T-cell (primary cell): ENCODE measurements around the gene SRRM1. TPM values are rescaled to one million over a fixed set of nuclear protein-coding genes. Genes with fewer than 3 reads are reported as not detected.

Experiments
- ATAC-seq, 4 experiments: fragments of 200-7000 bp in 3 of 4; fragments of 150-1000 bp in 1 of 4; cut with Tn5 transposase; replicated peaks in 1 of 4; 1 replicate in 3 of 4; 2 replicates in 1 of 4; pipeline ENCODE4 v1.10.0; 2021; ENCODE audit warnings: moderate library complexity in 3 of 4, mild to moderate bottlenecking in 2 of 4, moderate number of reproducible peaks in 1 of 4
- CTCF ChIA-PET, 2 donors: fragments of 300-600 bp; sonication (Branson Sonifier 250); formaldehyde crosslinking; loops; one replicate each; lab custom pipeline; 2022; ENCODE audit warnings: antibody characterized with exemption in 2 of 2; lab: Charles Lee
- POLR2A ChIA-PET, 2 donors: fragments of 300-600 bp; sonication (Branson Sonifier 250); formaldehyde crosslinking; loops; one replicate each; lab custom pipeline; 2022; ENCODE audit warnings: antibody characterized with exemption in 2 of 2; lab: Charles Lee
- DNase-seq, 35 experiments: peaks; one replicate each; pipeline versions ENCODE4 v3.0.0 to v3.0.0-alpha.2; 2013 to 2023
- H3K27ac ChIP-seq: one replicate; pipeline ENCODE4 v1.5.1; 2013; ENCODE audit warnings: low read length
- H3K27me3 ChIP-seq, 2 experiments: replicated peaks in 1 of 2; 1 replicate in 1 of 2; 2 replicates in 1 of 2; pipeline versions ENCODE4 v1.6.1 to v1.7.0; 2013; ENCODE audit warnings: low read length in 1 of 2, mixed read lengths in 1 of 2; ENCODE audit not compliant: control insufficient read depth in 2 of 2, insufficient read depth in 2 of 2; ENCODE audit errors: extremely low read depth in 1 of 2
- H3K36me3 ChIP-seq, 2 donors: 1 replicate in 1 of 2; 2 replicates in 1 of 2; pipeline versions ENCODE4 v1.6.1 to v1.7.0; 2013; ENCODE audit warnings: low read length in 1 of 2; ENCODE audit not compliant: control insufficient read depth in 2 of 2, insufficient read depth in 1 of 2; ENCODE audit errors: extremely low read depth in 1 of 2
- H3K4me1 ChIP-seq, 2 experiments: 1 replicate in 1 of 2; 2 replicates in 1 of 2; pipeline versions ENCODE4 v1.6.1 to v1.7.0; 2013; ENCODE audit warnings: low read length in 2 of 2, mixed read lengths in 1 of 2; ENCODE audit not compliant: insufficient read depth in 2 of 2, control insufficient read depth in 1 of 2; ENCODE audit errors: extremely low read depth in 1 of 2
- H3K4me3 ChIP-seq, 2 donors: 1 replicate in 1 of 2; 2 replicates in 1 of 2; pipeline versions ENCODE4 v1.5.1 to v1.7.0; 2013; ENCODE audit warnings: mild to moderate bottlenecking in 2 of 2, low read length in 1 of 2, moderate library complexity in 1 of 2; ENCODE audit not compliant: control insufficient read depth in 1 of 2; ENCODE audit errors: extremely low read depth in 1 of 2
- H3K9me3 ChIP-seq: 2 replicates; pipeline ENCODE4 v1.7.0; 2013
- H3K27ac Mint-ChIP-seq, 2 donors: one replicate each; pipeline ENCODE4 v1.8.0; 2020 to 2021; ENCODE audit warnings: mild to moderate bottlenecking in 2 of 2, mixed read lengths in 2 of 2
- H3K27me3 Mint-ChIP-seq, 2 donors: one replicate each; pipeline ENCODE4 v1.8.0; 2021 to 2022; ENCODE audit warnings: mixed read lengths in 2 of 2
- H3K36me3 Mint-ChIP-seq: one replicate; pipeline ENCODE4 v1.8.0; 2021; ENCODE audit warnings: mixed read lengths
- H3K4me1 Mint-ChIP-seq, 3 donors: one replicate each; pipeline ENCODE4 v1.8.0; 2020 to 2022; ENCODE audit warnings: mixed read lengths in 3 of 3, mild to moderate bottlenecking in 1 of 3
- H3K4me3 Mint-ChIP-seq, 3 donors: one replicate each; pipeline ENCODE4 v1.8.0; 2020 to 2022; ENCODE audit warnings: mild to moderate bottlenecking in 3 of 3, mixed read lengths in 3 of 3, moderate library complexity in 3 of 3
- H3K9me3 Mint-ChIP-seq, 3 donors: one replicate each; pipeline ENCODE4 v1.8.0; 2020 to 2022; ENCODE audit warnings: mixed read lengths in 3 of 3
- WGBS: methylation state at CpG from one replicate; pipeline ENCODE4 v1.1.5; 2013; ENCODE audit warnings: missing lambda C conversion rate; ENCODE audit not compliant: insufficient coverage; 5-methylcytosine and 5-hydroxymethylcytosine counted together
- total RNA-seq, 35 experiments: library from RNA in 6 of 35; stranded (reverse) in 6 of 35; fragments of 120-200 nt in 1 of 35; gene quantifications; one replicate each; pipeline versions ENCODE4 v1.2.1 to v1.2.4 and lab custom pipeline; 2013 to 2026

The SRRM1 gene
- total RNA-seq, 5 donors from 2014 or later (not counting 1 experiment from before 2014, with no cell fraction given), result 158 to 303 (median 181) TPM

DNA sequence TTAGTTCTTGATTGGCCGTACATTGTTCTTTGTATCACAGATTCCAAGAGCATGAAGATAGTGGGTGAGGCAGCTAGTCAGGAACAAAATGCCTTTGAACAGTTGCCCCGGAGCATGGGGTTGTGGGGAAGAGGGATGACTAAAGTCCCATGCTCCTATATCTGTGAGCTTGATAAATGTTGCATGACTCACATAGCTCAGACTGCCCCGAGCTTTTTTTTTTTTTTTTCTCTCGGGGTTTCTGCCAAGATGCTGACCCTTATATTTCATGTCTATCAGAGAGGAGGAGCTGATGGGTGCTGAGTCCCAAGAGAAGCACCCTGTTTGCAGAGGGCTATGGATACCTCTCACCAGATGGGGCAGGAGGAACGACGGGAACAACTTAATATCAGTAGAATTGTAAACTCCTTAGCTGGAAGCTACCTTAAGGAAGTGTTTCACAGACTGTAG lies 40.6 kb downstream of the SRRM1 start:
- no peak overlapping the region for H3K4me3 Mint-ChIP-seq
- Histone ChIP-seq H3K36me3 (no peaks in the 10 kb centered on the region), H3K4me1 (no peaks in the 10 kb centered on the region), H3K9me3 (no peaks in the 10 kb centered on the region), H3K27ac (no peak overlapping the region), H3K4me3 (no peak overlapping the region), H3K27me3 (peaks cover 0 to 3% of the 10 kb centered on the region in 2 experiments)
- ChIA-PET POLR2A (interaction anchor here (0.6 kb wide), 2 partner anchors 8 to 1284 kb away, joined by 4 to 6 read pairs; no protein-coding TSS in a partner anchor), CTCF (interaction anchor here in 1 of 2 donors (0.6 to 1.7 kb wide), 2 partner anchors 147 to 151 kb away, joined by 4 to 6 read pairs; no protein-coding TSS in a partner anchor)
- no peak overlapping the region for H3K27ac Mint-ChIP-seq
- DNase-seq (no peak), ATAC-seq (no peak)
- no peaks in the 10 kb centered on the region for H3K9me3 Mint-ChIP-seq
- no peaks in the 10 kb centered on the region for H3K36me3 Mint-ChIP-seq
- H3K27me3 Mint-ChIP-seq, result no peaks in the 10 kb centered on the region
- H3K4me1 Mint-ChIP-seq, result peaks cover 0 to 4% (median 0%) of the 10 kb centered on the region in 3 donors
- WGBS, result 93% methylated on average over 2 of the region's 6 CpGs

DNA sequence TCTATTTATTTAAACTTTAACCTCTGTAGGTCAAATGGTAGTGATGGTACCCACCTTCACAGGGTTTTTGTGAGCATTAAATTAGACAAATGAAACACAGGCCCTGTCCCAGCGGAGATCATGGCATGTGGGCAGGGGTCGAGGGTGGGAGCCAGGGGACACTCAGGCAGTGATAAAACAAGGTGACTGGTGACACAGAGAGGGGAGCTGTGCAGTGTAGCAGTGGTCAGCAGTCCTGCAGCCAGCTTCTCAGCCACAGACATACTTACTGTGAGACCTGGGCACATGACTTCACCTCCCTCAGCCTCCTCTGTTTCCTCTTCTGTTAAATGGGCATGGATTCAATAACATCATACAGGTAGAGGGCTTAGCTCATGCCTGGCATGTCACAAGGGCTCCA lies 44.9 kb downstream of the SRRM1 start:
- ATAC-seq (no peak), DNase-seq (no peak)
- Histone ChIP-seq H3K9me3 (no peaks in the 10 kb centered on the region), H3K36me3 (no peaks in the 10 kb centered on the region), H3K4me3 (no peak overlapping the region), H3K27ac (no peak overlapping the region), H3K27me3 (peaks cover 0 to 3% of the 10 kb centered on the region in 2 experiments), H3K4me1 (no peaks in the 10 kb centered on the region)
- POLR2A ChIA-PET, result no interaction called here
- Mint-ChIP-seq H3K9me3 (no peaks in the 10 kb centered on the region), H3K27me3 (no peaks in the 10 kb centered on the region), H3K36me3 (no peaks in the 10 kb centered on the region), H3K4me3 (no peak overlapping the region), H3K27ac (no peak overlapping the region), H3K4me1 (peaks cover 0 to 5% (median 0%) of the 10 kb centered on the region in 3 donors)
- CTCF ChIA-PET, result interaction anchor here (0.5 to 5.1 kb wide), 12 partner anchors 51 to 709 kb away, joined by 3 to 94 read pairs (median 6); no protein-coding TSS in a partner anchor
- WGBS, result 100% methylated on average over 1 of the region's 2 CpGs

DNA sequence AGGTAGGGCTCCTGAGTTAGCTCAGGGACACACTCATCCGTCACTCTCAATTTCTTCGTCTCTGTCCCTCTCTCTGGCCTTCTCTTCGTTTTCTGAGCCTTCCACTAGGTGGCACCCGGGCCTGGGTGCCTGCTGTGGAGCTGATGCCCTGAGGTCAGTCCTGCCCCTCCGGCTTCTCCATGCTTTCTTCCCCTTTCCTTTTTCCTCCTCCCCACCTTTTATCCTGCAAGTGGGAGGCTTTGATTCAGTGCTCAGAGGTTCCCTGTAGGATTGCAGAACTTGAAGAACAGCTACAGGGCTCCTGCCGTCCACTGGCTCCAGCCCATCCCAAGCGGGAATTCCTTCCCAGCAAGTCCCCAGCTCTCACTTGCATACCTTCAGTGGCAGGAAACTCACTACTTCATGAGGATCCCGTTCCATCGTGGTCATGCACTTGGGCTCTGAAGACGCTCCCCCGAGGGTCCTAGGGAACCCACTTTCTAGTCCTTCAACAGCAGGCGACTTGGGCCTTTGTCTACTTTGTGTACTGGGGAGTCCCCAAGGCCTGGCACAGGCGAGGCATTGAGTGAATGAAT lies 45.6 kb downstream of the SRRM1 start:
- DNase-seq (peak in 32 of 35 experiments; percentile 9 to 71 (median 40)), ATAC-seq (peak; percentile 52 to 77 (median 66))
- Mint-ChIP-seq H3K36me3 (no peaks in the 10 kb centered on the region), H3K27ac (peak overlapping the region in 1 of 2 donors; percentile 30), H3K4me1 (peaks cover 0 to 5% (median 0%) of the 10 kb centered on the region in 3 donors), H3K27me3 (no peaks in the 10 kb centered on the region), H3K4me3 (no peak overlapping the region), H3K9me3 (no peaks in the 10 kb centered on the region)
- no peak overlapping the region for H3K27ac ChIP-seq
- peaks cover 0 to 3% of the 10 kb centered on the region in 2 experiments for H3K27me3 ChIP-seq
- no peaks in the 10 kb centered on the region for H3K9me3 ChIP-seq
- H3K4me1 ChIP-seq, result no peaks in the 10 kb centered on the region
- 22% methylated on average over 7 of the region's 13 CpGs for WGBS
- no peaks in the 10 kb centered on the region for H3K36me3 ChIP-seq
- ChIA-PET CTCF (interaction anchor here (0.5 to 5.1 kb wide), 15 partner anchors 9 to 1690 kb away, joined by 3 to 94 read pairs (median 6); no protein-coding TSS in a partner anchor), POLR2A (no interaction called here)
- no peak overlapping the region for H3K4me3 ChIP-seq

DNA sequence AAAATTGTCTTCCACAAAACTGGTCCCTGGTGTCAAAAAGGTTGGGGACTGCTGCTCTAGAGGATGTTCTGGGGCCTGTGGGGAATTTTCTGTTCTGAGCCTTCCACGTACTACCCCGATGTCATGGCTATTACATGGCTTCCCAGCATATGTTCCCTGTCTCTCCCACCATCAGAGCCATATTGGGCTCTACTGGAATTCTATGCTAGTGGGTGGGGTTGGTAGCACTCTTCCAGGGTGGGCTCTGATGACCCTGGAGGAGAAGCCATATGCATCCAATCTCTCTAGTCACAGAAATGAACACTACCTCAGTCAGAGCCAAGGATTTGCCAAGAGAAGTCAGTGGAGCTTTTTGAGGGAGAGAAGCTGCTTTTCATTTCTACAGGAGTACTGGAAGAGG lies 47.9 kb downstream of the SRRM1 start:
- no peak overlapping the region for H3K27ac ChIP-seq
- no peaks in the 10 kb centered on the region for H3K9me3 ChIP-seq
- no peak overlapping the region for H3K4me3 Mint-ChIP-seq
- peaks cover 0 to 6% of the 10 kb centered on the region in 2 experiments for H3K27me3 ChIP-seq
- no peak overlapping the region for H3K4me3 ChIP-seq
- ChIA-PET CTCF (interaction anchor here in 1 of 2 donors (5.0 to 5.1 kb wide), 2 partner anchors 139 to 145 kb away, joined by 59 to 94 read pairs; no protein-coding TSS in a partner anchor), POLR2A (no interaction called here)
- H3K36me3 ChIP-seq, result no peaks in the 10 kb centered on the region
- H3K27me3 Mint-ChIP-seq, result no peaks in the 10 kb centered on the region
- no peaks in the 10 kb centered on the region for H3K36me3 Mint-ChIP-seq
- H3K27ac Mint-ChIP-seq, result no peak overlapping the region
- WGBS, result no CpG with 5 or more reads among the region's 2 CpGs
- DNase-seq, result no peak
- peaks cover 2 to 15% (median 5%) of the 10 kb centered on the region in 3 donors for H3K4me1 Mint-ChIP-seq
- H3K4me1 ChIP-seq, result peaks cover 0 to 13% of the 10 kb centered on the region in 2 experiments
- ATAC-seq, result no peak
- no peaks in the 10 kb centered on the region for H3K9me3 Mint-ChIP-seq

DNA sequence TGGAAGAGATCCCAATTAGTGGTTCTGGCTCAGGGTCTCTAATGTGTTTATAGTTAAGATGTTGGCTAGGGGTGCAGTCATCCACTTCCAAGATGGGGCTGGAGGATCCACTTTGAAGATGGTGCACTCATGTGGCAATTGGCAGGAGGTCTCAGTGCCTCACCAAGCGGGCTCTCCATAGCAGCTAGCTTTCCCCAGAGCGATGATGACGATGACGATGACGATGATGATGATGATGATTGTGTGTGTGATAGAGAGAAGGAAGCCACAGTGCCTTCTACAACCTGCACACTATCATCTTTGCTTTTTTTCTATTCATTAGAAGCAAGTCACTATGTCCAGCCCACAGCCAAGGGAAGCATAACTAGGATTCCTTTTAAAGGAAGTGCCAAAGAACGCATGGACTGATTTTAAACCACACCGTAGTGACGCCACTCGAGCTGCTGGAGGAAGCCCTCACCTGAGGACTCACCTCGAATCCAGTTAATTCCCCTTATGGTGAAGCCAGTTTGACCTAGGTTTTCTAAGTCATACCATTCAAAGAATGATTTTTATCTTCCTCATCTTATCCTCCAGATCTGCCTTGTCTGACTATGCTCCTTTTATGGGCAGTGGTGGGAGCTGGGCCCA lies 49.4 kb downstream of the SRRM1 start:
- no peak overlapping the region for H3K4me3 ChIP-seq
- POLR2A ChIA-PET, result no interaction called here
- DNase-seq (no peak), ATAC-seq (no peak)
- H3K27ac ChIP-seq, result no peak overlapping the region
- H3K9me3 Mint-ChIP-seq, result no peaks in the 10 kb centered on the region
- peaks cover 0 to 10% of the 10 kb centered on the region in 2 experiments for H3K27me3 ChIP-seq
- H3K27me3 Mint-ChIP-seq, result no peaks in the 10 kb centered on the region
- no peak overlapping the region for H3K4me3 Mint-ChIP-seq
- 89% methylated on average over 4 of the region's 10 CpGs for WGBS
- CTCF ChIA-PET, result interaction anchor here in 1 of 2 donors (1.1 kb wide), 1 partner anchor 137 kb away, joined by 4 read pairs; no protein-coding TSS in a partner anchor
- no peaks in the 10 kb centered on the region for H3K9me3 ChIP-seq
- no peaks in the 10 kb centered on the region for H3K36me3 ChIP-seq
- H3K36me3 Mint-ChIP-seq, result no peaks in the 10 kb centered on the region
- peaks cover 3 to 18% (median 5%) of the 10 kb centered on the region in 3 donors for H3K4me1 Mint-ChIP-seq
- H3K27ac Mint-ChIP-seq, result no peak overlapping the region
- peaks cover 0 to 13% of the 10 kb centered on the region in 2 experiments for H3K4me1 ChIP-seq

DNA sequence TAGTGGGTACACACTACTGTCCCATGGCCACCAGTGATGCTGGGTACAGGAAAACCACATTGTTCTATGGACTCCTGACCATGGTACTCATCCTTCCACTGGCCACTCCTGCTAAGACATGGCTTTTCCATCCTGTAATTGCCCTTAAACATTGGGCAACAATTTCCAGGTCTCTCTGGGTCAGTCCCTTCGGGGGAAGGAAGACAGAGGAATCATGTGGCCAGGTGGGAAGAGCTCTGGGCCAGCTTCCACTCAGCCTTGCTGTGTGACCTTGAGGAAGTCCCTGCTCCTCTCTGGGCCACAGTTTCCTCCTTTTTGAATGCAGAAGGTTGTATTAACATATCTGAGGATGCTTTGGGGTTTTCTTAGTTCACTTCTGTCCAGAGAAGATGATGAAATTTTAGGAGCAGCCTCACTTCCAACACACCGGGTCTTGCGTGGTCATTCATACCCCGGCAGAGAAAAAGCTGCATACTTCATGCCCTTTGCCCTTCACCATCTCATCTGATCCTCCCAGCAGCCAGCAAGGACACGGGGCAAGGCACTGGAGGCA lies 50.8 kb downstream of the SRRM1 start:
- no peak overlapping the region for H3K4me3 ChIP-seq
- H3K4me3 Mint-ChIP-seq, result no peak overlapping the region
- no peak overlapping the region for H3K27ac Mint-ChIP-seq
- no peaks in the 10 kb centered on the region for H3K9me3 Mint-ChIP-seq
- CTCF ChIA-PET, result no interaction called here
- no peaks in the 10 kb centered on the region for H3K36me3 ChIP-seq
- no peaks in the 10 kb centered on the region for H3K36me3 Mint-ChIP-seq
- peaks cover 0 to 13% of the 10 kb centered on the region in 2 experiments for H3K4me1 ChIP-seq
- DNase-seq (no peak), ATAC-seq (no peak)
- H3K27me3 ChIP-seq, result peaks cover 0 to 11% of the 10 kb centered on the region in 2 experiments
- H3K27me3 Mint-ChIP-seq, result peaks cover 0 to under 1% of the 10 kb centered on the region in 2 donors
- no peak overlapping the region for H3K27ac ChIP-seq
- POLR2A ChIA-PET, result no interaction called here
- peaks cover 0 to 18% (median 3%) of the 10 kb centered on the region in 3 donors for H3K4me1 Mint-ChIP-seq
- 41% methylated on average over 2 of the region's 5 CpGs for WGBS
- no peaks in the 10 kb centered on the region for H3K9me3 ChIP-seq
